ENCODE data around the gene NSD1. TPM values are rescaled to one million over a fixed set of nuclear protein-coding genes. Genes with fewer than 3 reads are reported as not detected.

NSD1 gene
- total and polyA plus RNA-seq, 10 of the 15 experiments (the other 5 are each of a cell fraction or from before 2014, with no cell fraction given): 7.0 to 57.9 (median 30.4) TPM

GRCh38 chr5:177249761-177250537 lies 116.4 kb downstream of the NSD1 start (continued):
- TF ChIP-seq, protein P1, sequence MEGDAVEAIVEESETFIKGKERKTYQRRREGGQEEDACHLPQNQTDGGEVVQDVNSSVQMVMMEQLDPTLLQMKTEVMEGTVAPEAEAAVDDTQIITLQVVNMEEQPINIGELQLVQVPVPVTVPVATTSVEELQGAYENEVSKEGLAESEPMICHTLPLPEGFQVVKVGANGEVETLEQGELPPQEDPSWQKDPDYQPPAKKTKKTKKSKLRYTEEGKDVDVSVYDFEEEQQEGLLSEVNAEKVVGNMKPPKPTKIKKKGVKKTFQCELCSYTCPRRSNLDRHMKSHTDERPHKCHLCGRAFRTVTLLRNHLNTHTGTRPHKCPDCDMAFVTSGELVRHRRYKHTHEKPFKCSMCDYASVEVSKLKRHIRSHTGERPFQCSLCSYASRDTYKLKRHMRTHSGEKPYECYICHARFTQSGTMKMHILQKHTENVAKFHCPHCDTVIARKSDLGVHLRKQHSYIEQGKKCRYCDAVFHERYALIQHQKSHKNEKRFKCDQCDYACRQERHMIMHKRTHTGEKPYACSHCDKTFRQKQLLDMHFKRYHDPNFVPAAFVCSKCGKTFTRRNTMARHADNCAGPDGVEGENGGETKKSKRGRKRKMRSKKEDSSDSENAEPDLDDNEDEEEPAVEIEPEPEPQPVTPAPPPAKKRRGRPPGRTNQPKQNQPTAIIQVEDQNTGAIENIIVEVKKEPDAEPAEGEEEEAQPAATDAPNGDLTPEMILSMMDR (IDR thresholded peaks at IDR 0.05 in 2 of 3, conservative IDR thresholded peaks at IDR 0.05 in 1 of 3; ENCODE audit: control insufficient read depth in 2 of 3, extremely low read depth in 1 of 3, insufficient read depth in 1 of 3, low read depth in 3 of 3, low read length in 3 of 3): no peak
- TF ChIP-seq BHLHE40 (IDR thresholded peaks at IDR 0.05; ENCODE audit: borderline replicate concordance in 1 of 2, low read depth in 2 of 2, low read length in 1 of 2): no peak
- TF ChIP-seq, protein P2, sequence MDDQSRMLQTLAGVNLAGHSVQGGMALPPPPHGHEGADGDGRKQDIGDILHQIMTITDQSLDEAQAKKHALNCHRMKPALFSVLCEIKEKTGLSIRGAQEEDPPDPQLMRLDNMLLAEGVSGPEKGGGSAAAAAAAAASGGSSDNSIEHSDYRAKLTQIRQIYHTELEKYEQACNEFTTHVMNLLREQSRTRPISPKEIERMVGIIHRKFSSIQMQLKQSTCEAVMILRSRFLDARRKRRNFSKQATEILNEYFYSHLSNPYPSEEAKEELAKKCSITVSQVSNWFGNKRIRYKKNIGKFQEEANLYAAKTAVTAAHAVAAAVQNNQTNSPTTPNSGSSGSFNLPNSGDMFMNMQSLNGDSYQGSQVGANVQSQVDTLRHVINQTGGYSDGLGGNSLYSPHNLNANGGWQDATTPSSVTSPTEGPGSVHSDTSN (IDR thresholded peaks at IDR 0.05; ENCODE audit: insufficient replicate concordance, low read depth, low read length): no peak
- TF ChIP-seq PAX5 (IDR thresholded peaks at IDR 0.05; ENCODE audit: borderline replicate concordance, low read depth, low read length): no peak
- TF ChIP-seq PML (IDR thresholded peaks at IDR 0.05; ENCODE audit: low read length): no peak
- TF ChIP-seq EGR1 (IDR thresholded peaks at IDR 0.05; ENCODE audit: borderline replicate concordance in 1 of 2, low read depth in 2 of 2, low read length in 2 of 2): no peak

GRCh38 chr5:177253252-177253651 lies 119.7 kb downstream of the NSD1 start:
- FAIRE-seq: no peak
- no TSS peak for BruUV-seq (replicated peaks)
- ATAC-seq: no peak
- Histone ChIP-seq H3K36me3 (ENCODE audit: control insufficient read depth in 2 of 2, insufficient read depth in 2 of 2, low read length in 1 of 2) (peaks cover 9 to 26% of the 10 kb centered on the region in 2 experiments), H3K4me2 (ENCODE audit: control insufficient read depth, insufficient read depth) (no peak overlapping the region), H3K4me1 (ENCODE audit: control insufficient read depth, insufficient read depth, low read length) (no peaks in the 10 kb centered on the region), H3K27me3 (replicated peaks in 1 of 2; ENCODE audit: control insufficient read depth in 2 of 2, insufficient read depth in 2 of 2, low read length in 1 of 2) (no peaks in the 10 kb centered on the region), H3K9me3 (replicated peaks; ENCODE audit: control insufficient read depth, insufficient read depth, low read length) (no peaks in the 10 kb centered on the region), H2AFZ (ENCODE audit: control insufficient read depth, low read depth, low read length) (no peak overlapping the region), H3K79me2 (ENCODE audit: control insufficient read depth, insufficient read depth, low read length) (no peaks in the 10 kb centered on the region), H3K27ac (ENCODE audit: control insufficient read depth, insufficient read depth) (no peak overlapping the region), H4K20me1 (ENCODE audit: control insufficient read depth, insufficient read depth) (no peaks in the 10 kb centered on the region), H3K9ac (ENCODE audit: control insufficient read depth, insufficient read depth, low read length) (no peak overlapping the region), H3K4me3 (no peak overlapping the region)
- no peak for DNase-seq (ENCODE audit: low read depth, low spot score)
- ChIA-PET POLR2A (interaction anchor here (1.1 kb wide), 1 partner anchor 10 kb away, joined by 7 read pairs; no protein-coding TSS in a partner anchor), RAD21 (ENCODE audit: unreplicated experiment) (no interaction called here), CTCF (interaction anchor here (1.0 to 3.7 kb wide), 2 partner anchors 139 to 141 kb away, joined by 3 to 15 read pairs; no protein-coding TSS in a partner anchor), SMC1A (ENCODE audit: uncharacterized antibody, unreplicated experiment) (interaction anchor here (1.0 to 2.8 kb wide), 3 partner anchors 8 to 139 kb away, joined by 3 to 11 read pairs (median 9); no protein-coding TSS in a partner anchor)
- in situ Hi-C loops (cut with MboI) (no loop called here), intact Hi-C loops (cut with micrococcal nuclease; ENCODE audit: unreplicated experiment) (no loop called here)
- 93% methylated on average over 1 of the region's 1 CpG for WGBS (ENCODE audit: insufficient coverage, insufficient replicate concordance, low lambda C conversion rate, missing lambda C conversion rate)
- TF ChIP-seq STAT3 (IDR thresholded peaks at IDR 0.05; ENCODE audit: low read depth, low read length): no peak
- no peak for TF ChIP-seq USF1 (IDR thresholded peaks at IDR 0.05; ENCODE audit: borderline replicate concordance, extremely low read length, insufficient read depth, low read depth, low read length)
- TF ChIP-seq, protein P3, sequence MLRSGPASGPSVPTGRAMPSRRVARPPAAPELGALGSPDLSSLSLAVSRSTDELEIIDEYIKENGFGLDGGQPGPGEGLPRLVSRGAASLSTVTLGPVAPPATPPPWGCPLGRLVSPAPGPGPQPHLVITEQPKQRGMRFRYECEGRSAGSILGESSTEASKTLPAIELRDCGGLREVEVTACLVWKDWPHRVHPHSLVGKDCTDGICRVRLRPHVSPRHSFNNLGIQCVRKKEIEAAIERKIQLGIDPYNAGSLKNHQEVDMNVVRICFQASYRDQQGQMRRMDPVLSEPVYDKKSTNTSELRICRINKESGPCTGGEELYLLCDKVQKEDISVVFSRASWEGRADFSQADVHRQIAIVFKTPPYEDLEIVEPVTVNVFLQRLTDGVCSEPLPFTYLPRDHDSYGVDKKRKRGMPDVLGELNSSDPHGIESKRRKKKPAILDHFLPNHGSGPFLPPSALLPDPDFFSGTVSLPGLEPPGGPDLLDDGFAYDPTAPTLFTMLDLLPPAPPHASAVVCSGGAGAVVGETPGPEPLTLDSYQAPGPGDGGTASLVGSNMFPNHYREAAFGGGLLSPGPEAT (IDR thresholded peaks at IDR 0.05; ENCODE audit: low read depth): no peak
- TF ChIP-seq, protein P4, sequence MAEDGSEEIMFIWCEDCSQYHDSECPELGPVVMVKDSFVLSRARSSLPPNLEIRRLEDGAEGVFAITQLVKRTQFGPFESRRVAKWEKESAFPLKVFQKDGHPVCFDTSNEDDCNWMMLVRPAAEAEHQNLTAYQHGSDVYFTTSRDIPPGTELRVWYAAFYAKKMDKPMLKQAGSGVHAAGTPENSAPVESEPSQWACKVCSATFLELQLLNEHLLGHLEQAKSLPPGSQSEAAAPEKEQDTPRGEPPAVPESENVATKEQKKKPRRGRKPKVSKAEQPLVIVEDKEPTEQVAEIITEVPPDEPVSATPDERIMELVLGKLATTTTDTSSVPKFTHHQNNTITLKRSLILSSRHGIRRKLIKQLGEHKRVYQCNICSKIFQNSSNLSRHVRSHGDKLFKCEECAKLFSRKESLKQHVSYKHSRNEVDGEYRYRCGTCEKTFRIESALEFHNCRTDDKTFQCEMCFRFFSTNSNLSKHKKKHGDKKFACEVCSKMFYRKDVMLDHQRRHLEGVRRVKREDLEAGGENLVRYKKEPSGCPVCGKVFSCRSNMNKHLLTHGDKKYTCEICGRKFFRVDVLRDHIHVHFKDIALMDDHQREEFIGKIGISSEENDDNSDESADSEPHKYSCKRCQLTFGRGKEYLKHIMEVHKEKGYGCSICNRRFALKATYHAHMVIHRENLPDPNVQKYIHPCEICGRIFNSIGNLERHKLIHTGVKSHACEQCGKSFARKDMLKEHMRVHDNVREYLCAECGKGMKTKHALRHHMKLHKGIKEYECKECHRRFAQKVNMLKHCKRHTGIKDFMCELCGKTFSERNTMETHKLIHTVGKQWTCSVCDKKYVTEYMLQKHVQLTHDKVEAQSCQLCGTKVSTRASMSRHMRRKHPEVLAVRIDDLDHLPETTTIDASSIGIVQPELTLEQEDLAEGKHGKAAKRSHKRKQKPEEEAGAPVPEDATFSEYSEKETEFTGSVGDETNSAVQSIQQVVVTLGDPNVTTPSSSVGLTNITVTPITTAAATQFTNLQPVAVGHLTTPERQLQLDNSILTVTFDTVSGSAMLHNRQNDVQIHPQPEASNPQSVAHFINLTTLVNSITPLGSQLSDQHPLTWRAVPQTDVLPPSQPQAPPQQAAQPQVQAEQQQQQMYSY (CRISPR knock-in tag; IDR thresholded peaks at IDR 0.05): no peak
